HG02970 (cell line): ENCODE measurements around the gene SF3B5.
"Not testable (repeated sequence)": the region's sequence is repeated elsewhere in the genome, so short reads cannot be mapped to it uniquely, and the experiment has no call there.

ENCODE experiments used
- ATAC-seq: cut with Tn5 transposase; IDR thresholded peaks from one replicate; pipeline ENCODE4 v1.9.1; 2021; ENCODE audit warnings: mild to moderate bottlenecking, moderate library complexity, moderate number of reproducible peaks; ENCODE audit not compliant: unreplicated experiment, low FRiP score

Gene SF3B5

GRCh38 chr6:144064402-144065212 lies 30.8 kb downstream of the SF3B5 start:
- peak; percentile 21 for ATAC-seq

- peak; percentile 91 for ATAC-seq
These were observed 31.5 kb downstream of the SF3B5 start for GRCh38 chr6:144063744-144064401.

GRCh38 chr6:144063246-144063743 lies 32.1 kb downstream of the SF3B5 start:
- ATAC-seq: no peak

GRCh38 chr6:144062786-144063185 lies 32.6 kb downstream of the SF3B5 start:
- ATAC-seq: no peak

- ATAC-seq: no peak
These were observed 36.2 kb downstream of the SF3B5 start for GRCh38 chr6:144059139-144059538.

GRCh38 chr6:144055121-144055931 lies 40.0 kb downstream of the SF3B5 start:
- ATAC-seq: no peak

- no peak for ATAC-seq
These were observed 41.8 kb downstream of the SF3B5 start for GRCh38 chr6:144053601-144054000.

GRCh38 chr6:144052488-144052887 lies 42.9 kb downstream of the SF3B5 start:
- no peak for ATAC-seq

GRCh38 chr6:144049386-144049785 lies 46.0 kb downstream of the SF3B5 start:
- ATAC-seq: no peak

- no peak for ATAC-seq
These were observed 47.7 kb downstream of the SF3B5 start for GRCh38 chr6:144047688-144048087.

GRCh38 chr6:144046672-144047071 lies 48.7 kb downstream of the SF3B5 start:
- ATAC-seq: not testable (repeated sequence)

- ATAC-seq: not testable (repeated sequence)
These were observed 50.4 kb downstream of the SF3B5 start for GRCh38 chr6:144044989-144045388.
